Cardiac muscle cell (in vitro differentiated cells and primary cell): ENCODE data around the gene PCLAF. TPM values are rescaled to one million over a fixed set of nuclear protein-coding genes. Genes with fewer than 3 reads are reported as not detected.
"Not testable (repeated sequence)": the region's sequence is repeated elsewhere in the genome, so short reads cannot be mapped to it uniquely, and the experiment has no call there.

ENCODE experiments used
- DNase-seq, 2 donors: peaks; one replicate each; pipeline versions ENCODE4 v3.0.0 to v3.0.0-alpha.2; 2010 to 2017; ENCODE audit warnings: low read depth in 1 of 2, low spot score in 1 of 2
- H3K27ac ChIP-seq: fragments of 200-600 bp; sonication (generic); 2 replicates; pipeline ENCODE4 v1.5.1; 2016
- H3K27me3 ChIP-seq: fragments of 200-600 bp; sonication (generic); 2 replicates; pipeline ENCODE4 v1.6.0; 2016; ENCODE audit warnings: control low read depth
- H3K36me3 ChIP-seq: fragments of 200-600 bp; sonication (generic); 2 replicates; pipeline ENCODE4 v1.5.1; 2016; ENCODE audit warnings: control low read depth
- H3K4me1 ChIP-seq: fragments of 200-600 bp; sonication (generic); 2 replicates; pipeline ENCODE4 v1.8.1; 2017; ENCODE audit warnings: low read depth, mild to moderate bottlenecking, mixed run types
- H3K4me3 ChIP-seq: fragments of 200-600 bp; sonication (generic); 2 replicates; pipeline ENCODE4 v1.5.1; 2016; ENCODE audit warnings: mild to moderate bottlenecking
- H3K9me3 ChIP-seq: fragments of 200-600 bp; sonication (generic); 2 replicates; pipeline ENCODE4 v1.5.1; 2017; ENCODE audit warnings: low read depth, mild to moderate bottlenecking, control low read depth
- CTCF ChIP-seq: IDR thresholded peaks from 2 replicates; pipeline ENCODE4 v1.5.1; 2012; ENCODE audit warnings: low read depth, mild to moderate bottlenecking, low read length
- polyA plus RNA-seq: library from polyadenylated mRNA; unstranded; fragments of >200 nt; fragmentation: Nextera tagmentation; extraction: Ambion mirVana; gene quantifications from 2 replicates; pipeline ENCODE4 v1.2.1, GENCODE V29; 2016
- total RNA-seq: library from RNA; depleted of rRNA; stranded (reverse); fragments of >200 nt; gene quantifications from 2 replicates; pipeline ENCODE4 v1.2.3, GENCODE V29; 2016

The PCLAF gene
- total and polyA plus RNA-seq, 2 experiments from 2014 or later, result 7.5 to 59.9 TPM

- no peak overlapping the region for H3K4me3 ChIP-seq
These were observed 1.9 kb downstream of the PCLAF start for GRCh38 chr15:64379216-64379960.

GRCh38 chr15:64373360-64373759 is 7.9 kb downstream of the PCLAF start:
- no peak for TF ChIP-seq CTCF
- H3K9me3 ChIP-seq, result no peaks in the 10 kb centered on the region
- H3K4me1 ChIP-seq, result no peaks in the 10 kb centered on the region
- no peak overlapping the region for H3K4me3 ChIP-seq
- no peaks in the 10 kb centered on the region for H3K27me3 ChIP-seq
- no peak overlapping the region for H3K27ac ChIP-seq
- H3K36me3 ChIP-seq, result no peaks in the 10 kb centered on the region
- no peak for DNase-seq

More at GRCh38 chr15:64379216-64379960, 1.9 kb downstream of the PCLAF start:
- Histone ChIP-seq H3K36me3 (no peaks in the 10 kb centered on the region), H3K27me3 (no peaks in the 10 kb centered on the region), H3K27ac (no peak overlapping the region), H3K4me1 (peaks cover 3% of the 10 kb centered on the region), H3K9me3 (no peaks in the 10 kb centered on the region)
- TF ChIP-seq CTCF, result no peak
- DNase-seq, result no peak

- H3K4me3 ChIP-seq, H3K27me3 ChIP-seq, H3K36me3 ChIP-seq, H3K9me3 ChIP-seq, H3K27ac ChIP-seq, DNase-seq, H3K4me1 ChIP-seq: not testable (repeated sequence)
These were observed 9.9 kb downstream of the PCLAF start for GRCh38 chr15:64371383-64371782.

- H3K36me3 ChIP-seq, result no peaks in the 10 kb centered on the region
- no peak for DNase-seq
- no peaks in the 10 kb centered on the region for H3K27me3 ChIP-seq
- no peak overlapping the region for H3K27ac ChIP-seq
- no peaks in the 10 kb centered on the region for H3K4me1 ChIP-seq
- no peak for TF ChIP-seq CTCF
- no peaks in the 10 kb centered on the region for H3K9me3 ChIP-seq
- no peak overlapping the region for H3K4me3 ChIP-seq
These were observed 12.1 kb downstream of the PCLAF start for GRCh38 chr15:64369078-64369607.

- no peak overlapping the region for H3K4me3 ChIP-seq
- no peak overlapping the region for H3K27ac ChIP-seq
- DNase-seq, result no peak
- no peak for TF ChIP-seq CTCF
- no peaks in the 10 kb centered on the region for H3K36me3 ChIP-seq
- no peaks in the 10 kb centered on the region for H3K27me3 ChIP-seq
- peaks cover 4% of the 10 kb centered on the region for H3K4me1 ChIP-seq
- no peaks in the 10 kb centered on the region for H3K9me3 ChIP-seq
These were observed 20.0 kb downstream of the PCLAF start for GRCh38 chr15:64361259-64361658.

GRCh38 chr15:64356710-64357040 is 24.6 kb downstream of the PCLAF start:
- no peaks in the 10 kb centered on the region for H3K9me3 ChIP-seq
- TF ChIP-seq CTCF, result no peak
- peak overlapping the region; percentile 85 for H3K4me3 ChIP-seq
- DNase-seq, result no peak
- no peaks in the 10 kb centered on the region for H3K36me3 ChIP-seq
- peaks cover 9% of the 10 kb centered on the region for H3K4me1 ChIP-seq
- peak overlapping the region; percentile 81 for H3K27ac ChIP-seq
- no peaks in the 10 kb centered on the region for H3K27me3 ChIP-seq
